GM19455 (cell line): Measurements from ENCODE around the gene SAMD11.

ENCODE experiments used
- ATAC-seq: cut with Tn5 transposase; IDR thresholded peaks from one replicate; pipeline ENCODE4 v1.9.1; 2021; ENCODE audit not compliant: unreplicated experiment

Gene SAMD11

GRCh38 chr1:917076-917459 is 6.7 kb upstream of the SAMD11 start:
- no peak for ATAC-seq

DNA sequence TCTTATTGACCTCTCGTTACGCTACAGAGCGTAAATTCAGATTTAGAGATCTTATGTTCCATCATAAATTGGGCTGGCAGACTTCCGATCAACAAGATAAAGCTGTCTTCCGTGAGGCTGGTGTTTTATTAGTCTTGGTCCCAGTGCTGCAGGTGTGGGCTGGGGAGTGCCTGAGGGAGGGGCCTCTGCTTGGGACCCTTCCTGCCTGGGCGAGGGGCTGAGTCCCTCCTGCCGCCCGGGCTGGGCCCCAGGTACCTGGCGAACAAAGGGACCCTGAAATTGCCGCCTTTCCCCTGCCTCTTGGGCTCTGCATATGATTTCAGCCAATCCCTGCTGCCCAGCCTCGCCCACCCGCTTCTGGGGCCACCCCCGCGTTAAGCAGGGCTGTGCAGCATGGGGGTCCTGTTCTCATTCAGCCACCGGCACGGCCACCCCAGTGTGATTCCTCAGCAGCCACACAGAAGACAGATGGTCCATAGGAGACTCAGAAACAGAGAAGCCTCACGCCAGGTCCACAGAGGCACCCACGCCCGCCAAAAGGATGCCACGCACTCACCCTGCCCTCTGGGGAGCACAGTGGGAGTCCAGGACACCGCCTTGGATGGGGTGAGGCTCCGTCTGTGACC is 6.1 kb upstream of the SAMD11 start:
- no peak for ATAC-seq

DNA sequence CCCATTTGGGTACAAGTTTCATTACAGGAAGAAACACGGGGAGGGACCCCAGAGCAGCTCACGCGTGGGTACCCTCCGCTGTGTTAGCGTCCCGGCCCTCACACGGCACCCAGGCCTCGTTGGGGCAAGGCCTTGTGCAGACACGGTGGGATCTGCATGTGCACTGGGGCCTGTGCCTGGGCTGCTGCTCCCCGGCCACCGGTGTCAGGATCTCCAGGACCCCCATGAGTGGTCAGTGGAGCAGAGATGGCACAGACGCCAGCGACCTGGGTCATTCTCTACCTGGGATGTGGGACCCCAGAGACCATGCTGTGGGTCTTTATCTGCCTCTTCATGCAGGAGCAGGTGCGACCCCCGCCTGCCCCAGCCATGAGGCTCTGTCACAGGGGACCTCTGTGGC is 5.4 kb upstream of the SAMD11 start:
- ATAC-seq: no peak

GRCh38 chr1:918843-919242 is 4.9 kb upstream of the SAMD11 start:
- no peak for ATAC-seq

DNA sequence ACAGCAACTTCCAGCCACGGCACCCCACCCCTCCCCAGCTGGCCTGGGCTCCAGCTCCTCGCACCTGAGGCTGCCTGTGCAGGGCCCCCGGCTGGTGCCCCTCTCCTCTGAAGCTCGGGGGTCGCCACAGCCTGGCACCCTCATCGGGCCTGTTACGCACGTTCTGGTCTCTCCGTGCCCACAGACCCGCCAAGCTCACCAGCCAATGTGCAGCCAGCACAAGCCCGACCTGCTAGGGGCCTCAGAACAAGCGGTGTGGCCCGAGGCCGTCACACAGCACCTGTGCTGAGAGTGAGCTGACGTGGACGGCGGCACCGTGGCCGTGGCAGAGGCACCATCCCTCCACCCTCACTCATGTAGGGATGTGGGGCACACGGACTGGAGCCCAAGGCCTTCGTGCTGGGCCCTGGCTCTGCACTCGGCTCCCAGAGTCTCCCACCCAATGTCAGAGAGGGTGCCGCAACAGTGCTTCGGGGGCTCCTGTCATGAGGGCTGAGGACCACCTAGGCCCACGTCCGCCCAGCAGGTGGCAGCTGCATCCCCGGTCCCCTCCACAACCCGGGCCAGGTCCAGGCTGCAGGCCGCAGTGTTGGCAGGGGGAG is 4.4 kb upstream of the SAMD11 start:
- ATAC-seq: no peak

- ATAC-seq: no peak
Measured at GRCh38 chr1:920010-920409, 3.7 kb upstream of the SAMD11 start.

GRCh38 chr1:920521-920920 is 3.2 kb upstream of the SAMD11 start:
- no peak for ATAC-seq

- ATAC-seq: no peak
Measured at GRCh38 chr1:921011-921837, 2.5 kb upstream of the SAMD11 start.

DNA sequence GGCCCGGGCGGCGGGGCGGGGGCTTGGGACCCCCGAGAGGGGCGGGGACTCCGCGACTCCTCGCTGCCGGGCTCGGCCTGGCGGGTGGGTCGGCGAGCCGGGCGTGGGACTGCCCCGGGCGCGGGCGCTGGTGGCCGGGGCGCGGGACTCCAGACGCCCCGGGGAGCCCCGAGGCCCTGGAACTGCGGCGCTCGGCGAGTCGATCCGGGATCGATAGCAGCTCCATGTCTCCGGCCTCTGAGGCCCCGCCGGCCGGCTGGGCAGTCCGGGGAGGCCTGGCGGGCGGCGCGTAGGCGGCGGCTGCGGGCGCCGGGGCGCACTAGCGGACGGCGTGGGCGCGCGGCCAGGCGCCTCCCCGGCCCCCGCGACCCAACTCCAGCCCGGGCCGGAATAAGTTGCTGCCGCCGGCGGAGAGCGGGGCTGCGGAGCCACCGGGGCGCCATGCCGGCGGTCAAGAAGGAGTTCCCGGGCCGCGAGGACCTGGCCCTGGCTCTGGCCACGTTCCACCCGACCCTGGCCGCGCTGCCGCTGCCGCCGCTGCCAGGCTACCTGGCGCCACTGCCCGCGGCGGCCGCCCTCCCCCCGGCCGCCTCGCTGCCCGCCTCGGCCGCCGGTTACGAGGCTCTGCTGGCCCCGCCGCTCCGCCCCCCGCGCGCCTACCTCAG is 400 bp downstream of the SAMD11 start:
- ATAC-seq: no peak

DNA sequence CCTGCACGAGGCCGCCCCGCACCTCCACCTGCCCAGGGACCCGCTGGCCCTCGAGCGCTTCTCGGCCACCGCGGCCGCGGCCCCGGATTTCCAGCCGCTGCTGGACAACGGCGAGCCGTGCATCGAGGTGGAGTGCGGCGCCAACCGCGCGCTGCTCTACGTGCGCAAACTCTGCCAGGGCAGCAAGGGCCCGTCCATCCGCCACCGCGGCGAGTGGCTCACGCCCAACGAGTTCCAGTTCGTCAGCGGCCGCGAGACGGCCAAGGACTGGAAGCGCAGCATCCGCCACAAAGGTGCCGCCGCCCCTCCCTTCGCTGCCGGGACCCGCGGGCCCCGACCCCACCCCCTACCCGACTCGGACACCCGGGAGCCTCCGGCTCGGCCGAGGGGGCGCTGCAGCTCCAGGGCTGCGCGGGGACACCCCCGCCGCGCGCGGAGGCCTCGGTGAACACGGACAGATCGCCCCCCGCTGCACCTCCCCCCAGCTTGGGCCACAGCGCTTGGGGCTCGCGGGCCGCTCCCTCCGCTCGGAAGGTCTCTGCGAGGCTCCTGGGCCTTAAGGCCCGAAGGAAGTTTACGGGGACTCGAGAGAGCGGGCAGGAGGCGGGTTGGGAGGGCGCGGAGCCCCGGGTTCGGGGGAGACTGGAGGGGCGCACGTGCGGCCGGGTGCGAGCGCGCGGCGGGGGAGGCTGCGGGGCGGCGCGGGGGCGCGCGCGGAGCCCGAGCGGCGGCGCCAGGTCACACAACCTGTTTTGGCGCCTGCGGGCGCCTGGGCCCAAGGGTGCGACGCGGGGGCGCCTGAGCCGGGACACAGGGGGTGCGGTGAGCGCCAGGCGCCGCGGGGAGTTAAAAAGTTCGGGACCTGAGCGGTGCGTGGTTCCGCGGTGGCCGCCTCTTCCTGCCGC is 1.2 kb downstream of the SAMD11 start:
- ATAC-seq: no peak

- ATAC-seq: no peak
Measured at GRCh38 chr1:925561-926421, 2.1 kb downstream of the SAMD11 start.

DNA sequence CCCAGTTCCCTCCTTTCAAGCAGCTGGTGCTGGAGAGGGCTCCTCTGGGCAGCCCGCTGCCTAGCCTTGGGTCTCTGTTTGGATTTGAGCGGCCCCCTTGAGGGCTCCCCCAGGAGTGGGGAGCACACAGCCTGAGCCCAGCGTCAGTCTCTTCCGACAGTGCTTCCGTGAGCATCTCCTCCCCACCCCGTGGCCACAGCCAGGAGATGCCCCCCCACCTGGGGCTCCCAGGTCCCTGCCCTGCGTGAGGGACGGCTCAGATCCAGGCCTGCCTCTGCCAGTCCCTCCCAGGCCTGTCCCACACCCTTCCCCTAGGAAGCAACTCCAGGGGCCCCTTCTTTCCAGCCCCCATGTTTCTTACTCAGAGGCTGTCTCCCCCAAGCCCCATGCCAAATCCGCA is 3.5 kb downstream of the SAMD11 start:
- ATAC-seq: no peak

- ATAC-seq: no peak
Measured at GRCh38 chr1:927748-928147, 4.0 kb downstream of the SAMD11 start.

DNA sequence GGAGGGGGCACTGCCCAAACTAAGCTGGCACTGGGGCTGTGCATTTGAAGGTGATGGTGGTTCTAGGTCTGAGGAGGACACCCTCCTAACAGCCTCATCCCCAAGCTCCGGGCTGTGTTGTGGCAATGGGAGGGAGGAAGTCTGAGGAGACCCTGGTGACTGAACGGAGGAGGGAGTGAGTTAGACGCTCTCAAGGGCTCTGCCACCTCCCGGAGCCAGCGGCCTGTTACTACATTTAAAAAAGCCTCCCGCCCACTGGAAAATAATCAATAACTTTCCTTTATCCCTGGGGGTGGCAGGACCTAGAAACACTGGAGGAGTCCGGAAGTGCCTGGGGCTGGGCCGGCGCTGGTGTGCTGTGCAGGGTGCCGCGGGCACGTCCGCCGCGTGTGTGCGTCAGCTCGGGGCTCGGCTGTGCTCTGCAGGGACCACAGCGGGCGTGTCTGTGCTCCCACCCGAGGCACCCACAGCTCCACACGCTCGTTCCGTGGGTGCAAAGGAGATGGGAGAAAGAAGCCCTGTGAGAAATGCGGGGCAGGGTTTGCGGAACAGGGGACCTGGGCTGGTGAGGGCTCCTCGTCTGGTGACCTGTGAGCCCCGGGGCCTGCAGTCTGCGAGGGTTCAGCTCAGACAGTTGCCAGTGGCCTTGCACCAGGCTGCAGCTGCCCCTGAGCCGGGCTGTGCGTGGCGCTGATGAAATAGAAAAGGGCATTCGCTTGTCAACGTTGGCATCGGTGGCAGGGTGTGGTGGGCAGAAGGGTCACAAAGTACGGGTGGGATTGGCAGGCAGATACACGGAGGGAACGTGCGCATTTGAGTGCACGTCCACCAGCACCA is 5.3 kb downstream of the SAMD11 start:
- ATAC-seq: no peak

DNA sequence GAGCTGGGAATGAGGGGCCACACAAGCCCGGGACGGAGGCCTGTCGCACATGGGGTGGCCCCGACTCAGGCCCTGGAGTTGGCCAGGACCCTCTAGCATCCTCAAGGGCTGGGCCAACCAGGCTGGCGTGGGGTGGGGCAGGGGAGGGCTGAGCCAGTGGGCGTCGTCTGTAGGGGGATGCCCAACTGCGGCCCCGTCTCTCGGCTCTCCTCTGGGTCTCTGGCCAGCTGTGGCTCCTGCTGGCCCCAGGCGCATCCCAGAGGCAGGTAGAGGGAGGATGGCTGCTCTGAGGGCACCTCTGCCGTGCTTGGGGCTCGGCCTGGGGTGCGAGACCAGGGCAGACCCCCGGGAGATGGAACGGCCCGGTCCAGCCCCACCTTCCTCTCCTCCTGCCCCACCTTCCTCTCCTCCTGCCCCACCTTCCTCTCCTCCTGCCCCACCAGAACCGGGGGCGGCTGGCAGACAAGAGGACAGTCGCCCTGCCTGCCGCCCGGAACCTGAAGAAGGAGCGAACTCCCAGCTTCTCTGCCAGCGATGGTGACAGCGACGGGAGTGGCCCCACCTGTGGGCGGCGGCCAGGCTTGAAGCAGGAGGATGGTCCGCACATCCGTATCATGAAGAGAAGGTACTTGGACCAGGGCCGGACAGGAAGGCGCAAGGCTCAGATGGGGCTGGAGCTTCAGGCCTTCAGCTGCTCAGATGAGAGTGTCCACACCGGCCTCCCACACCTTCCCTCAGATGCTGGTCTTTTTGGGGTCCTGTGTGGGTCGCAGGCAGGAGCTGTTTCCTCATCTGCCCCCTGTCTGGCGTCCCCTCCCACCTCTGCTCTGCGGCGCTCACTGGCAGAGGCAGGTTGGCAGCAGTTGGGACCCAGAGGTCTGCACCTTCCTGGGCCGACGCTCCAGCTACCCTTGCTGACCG is 6.2 kb downstream of the SAMD11 start:
- no peak for ATAC-seq

- no peak for ATAC-seq
Measured at GRCh38 chr1:930633-931138, 7.0 kb downstream of the SAMD11 start.

GRCh38 chr1:931380-932172 is 7.9 kb downstream of the SAMD11 start:
- no peak for ATAC-seq
